Pancreas (tissue), 10 donors: ENCODE data around the gene STOX2. TPM values are rescaled to one million over a fixed set of nuclear protein-coding genes. Genes with fewer than 3 reads are reported as not detected.

ENCODE experiments used
- ATAC-seq, 4 donors: fragments of 200-7000 bp; cut with Tn5 transposase; one replicate each; pipeline versions ENCODE4 v1.8.0 to v1.9.1; 2020; ENCODE audit warnings: mild to moderate bottlenecking in 4 of 4, moderate library complexity in 4 of 4
- DNase-seq, 6 donors: peaks; one replicate each; pipeline ENCODE4 v3.0.0-alpha.2; 2020
- FAIRE-seq: peaks from 2 replicates; lab custom pipeline; 2012; peaks lifted over from hg19 to GRCh38; lab: Jason Lieb, UNC
- H3K27ac ChIP-seq, 4 donors: fragments of 200-600 bp; sonication (generic); 1 replicate in 3 of 4; 2 replicates in 1 of 4; pipeline versions ENCODE4 v1.5.0 to v1.8.0; 2020
- H3K27me3 ChIP-seq, 4 donors: fragments of 200-600 bp; one replicate each; pipeline ENCODE4 v1.8.0; 2021
- H3K36me3 ChIP-seq, 3 donors: fragments of 200-600 bp; sonication (generic) in 1 of 3; one replicate each; pipeline versions ENCODE4 v1.5.0 to v1.8.0; 2020 to 2021
- H3K4me1 ChIP-seq, 3 donors: fragments of 200-600 bp; one replicate each; pipeline ENCODE4 v1.8.0; 2021
- H3K4me3 ChIP-seq, 4 donors: fragments of 200-600 bp; sonication (generic) in 2 of 4; one replicate each; pipeline versions ENCODE4 v1.5.0 to v1.8.0; 2020 to 2021
- H3K9me3 ChIP-seq, 4 donors: fragments of 200-600 bp; one replicate each; pipeline ENCODE4 v1.8.0; 2021
- CTCF ChIP-seq, 4 donors: fragments of 200-600 bp; sonication (generic) in 3 of 4; IDR thresholded peaks; one replicate each; pipeline versions ENCODE4 v1.5.0 to v1.8.0; 2021; ENCODE audit warnings: antibody characterized with exemption in 4 of 4
- WGBS, 2 donors: extraction: QIAGEN DNeasy Blood & Tissue Kit; methylation state at CpG; one replicate each; pipeline ENCODE4 v1.1.7; 2013; 5-methylcytosine and 5-hydroxymethylcytosine counted together
- intact Hi-C, 3 donors: fragments of 100-400 bp; cut with DNase I; formaldehyde crosslinking; loops; one replicate each; pipeline versions ENCODE4 v1.11.1 to v1.14.2; 2022
- polyA plus RNA-seq, 2 donors: library from polyadenylated mRNA; stranded (reverse); fragments of 200-250 nt; gene quantifications; one replicate each; pipeline ENCODE4 v1.2.3, GENCODE V29; 2013
- total RNA-seq, 6 donors: library from RNA; stranded (reverse); fragmentation: NEBNext Ultra II Directional in 4 of 6; extraction: Animal tissue kit (Norgen Biotek cat#: 25700) in 4 of 6; gene quantifications; one replicate each; pipeline versions ENCODE4 v1.2.1 to v1.2.4, GENCODE V29; 2021 to 2023
- donor health status: healthy with polysubstance abuse.
- donor health status: DM: no; HTN: no; CAD: no; lungs with moderate emphysema.
- donor health status: DM: no; HTN: no; CAD: no.
- donor health status: control.
- donor health status: control.
- donor health status: Bipolar disorder and iron deficiency.
- donor health status: DM: yes; HTN: yes; CAD: no.
- donor health status: DM: no; HTN: no; CAD: no.
- donor health status: DM: no; HTN: no; CAD: no.
- donor health status: DM: yes; HTN: yes; CAD: no.

The STOX2 gene
- total and polyA plus RNA-seq, 8 donors: 3.5 to 11.9 (median 8.8) TPM

GRCh38 chr4:183926950-183927349 lies 21.8 kb downstream of the STOX2 start:
- FAIRE-seq: no peak
- H3K27ac ChIP-seq: no peak overlapping the region
- TF ChIP-seq CTCF (IDR thresholded peaks at IDR 0.05): no peak
- H3K36me3 ChIP-seq: no peaks in the 10 kb centered on the region
- no peak overlapping the region for H3K4me3 ChIP-seq
- H3K9me3 ChIP-seq: no peaks in the 10 kb centered on the region
- intact Hi-C loops: no loop called here
- no peaks in the 10 kb centered on the region for H3K27me3 ChIP-seq
- peak in 2 of 6 donors; percentile 24 to 30 for DNase-seq
- WGBS, 2 donors: 25 to 26% methylated on average over 5 of the region's 5 CpGs
- peaks cover 0 to 4% (median 0%) of the 10 kb centered on the region in 3 donors for H3K4me1 ChIP-seq
- peak; percentile 16 to 82 (median 60) for ATAC-seq

- WGBS, 2 donors: 75 to 83% methylated on average over 3 of the region's 3 CpGs
- DNase-seq (no peak), FAIRE-seq (no peak), ATAC-seq (no peak)
- Histone ChIP-seq H3K36me3 (no peaks in the 10 kb centered on the region), H3K4me3 (no peak overlapping the region), H3K4me1 (no peaks in the 10 kb centered on the region), H3K27ac (no peak overlapping the region), H3K9me3 (no peaks in the 10 kb centered on the region), H3K27me3 (no peaks in the 10 kb centered on the region)
- intact Hi-C loops: no loop called here
- TF ChIP-seq CTCF (IDR thresholded peaks at IDR 0.05): no peak
Measured at GRCh38 chr4:183932576-183932975, 27.5 kb downstream of the STOX2 start.

- WGBS, 2 donors: 94 to 97% methylated on average over 6 of the region's 6 CpGs
- no peak for ATAC-seq
- no peak for DNase-seq
- H3K27ac ChIP-seq: no peak overlapping the region
- no peak for TF ChIP-seq CTCF (IDR thresholded peaks at IDR 0.05)
- no peak for FAIRE-seq
- H3K4me3 ChIP-seq: no peak overlapping the region
- no peaks in the 10 kb centered on the region for H3K27me3 ChIP-seq
- intact Hi-C loops: no loop called here
- no peaks in the 10 kb centered on the region for H3K9me3 ChIP-seq
- H3K4me1 ChIP-seq: no peaks in the 10 kb centered on the region
- H3K36me3 ChIP-seq: no peaks in the 10 kb centered on the region
Measured at GRCh38 chr4:183934761-183935160, 29.7 kb downstream of the STOX2 start.

- Histone ChIP-seq H3K27me3 (no peaks in the 10 kb centered on the region), H3K9me3 (no peaks in the 10 kb centered on the region), H3K4me1 (no peaks in the 10 kb centered on the region), H3K4me3 (no peak overlapping the region), H3K36me3 (no peaks in the 10 kb centered on the region), H3K27ac (no peak overlapping the region)
- intact Hi-C loops: no loop called here
- DNase-seq (no peak), ATAC-seq (no peak), FAIRE-seq (no peak)
- 89 to 92% methylated on average over 2 of the region's 2 CpGs for WGBS, 2 donors
- no peak for TF ChIP-seq CTCF (IDR thresholded peaks at IDR 0.05)
Measured at GRCh38 chr4:183935355-183936005, 30.4 kb downstream of the STOX2 start.

- no peaks in the 10 kb centered on the region for H3K27me3 ChIP-seq
- H3K9me3 ChIP-seq: no peaks in the 10 kb centered on the region
- H3K4me3 ChIP-seq: no peak overlapping the region
- no peak for FAIRE-seq
- intact Hi-C loops: no loop called here
- H3K36me3 ChIP-seq: no peaks in the 10 kb centered on the region
- no peaks in the 10 kb centered on the region for H3K4me1 ChIP-seq
- DNase-seq: no peak
- TF ChIP-seq CTCF (IDR thresholded peaks at IDR 0.05): no peak
- ATAC-seq: no peak
- WGBS, 2 donors: 63 to 69% methylated on average over 6 of the region's 6 CpGs
- no peak overlapping the region for H3K27ac ChIP-seq
Measured at GRCh38 chr4:183936047-183936446, 30.9 kb downstream of the STOX2 start.
